NCI-H446 treated with DMSO at 0.1 percent for 48 hours (cell line): ENCODE measurements around the gene BLOC1S6.
"Not testable (repeated sequence)": the region's sequence is repeated elsewhere in the genome, so short reads cannot be mapped to it uniquely, and the experiment has no call there.

Experiments
- DNase-seq: peaks from one replicate; lab custom pipeline; 2025; lab: John Stamatoyannopoulos, UW

The BLOC1S6 gene

GRCh38 chr15:45641374-45641781 is 54.2 kb downstream of the BLOC1S6 start:
- no peak for DNase-seq

- DNase-seq: no peak
Measured at GRCh38 chr15:45641999-45642932, 55.1 kb downstream of the BLOC1S6 start.

DNA sequence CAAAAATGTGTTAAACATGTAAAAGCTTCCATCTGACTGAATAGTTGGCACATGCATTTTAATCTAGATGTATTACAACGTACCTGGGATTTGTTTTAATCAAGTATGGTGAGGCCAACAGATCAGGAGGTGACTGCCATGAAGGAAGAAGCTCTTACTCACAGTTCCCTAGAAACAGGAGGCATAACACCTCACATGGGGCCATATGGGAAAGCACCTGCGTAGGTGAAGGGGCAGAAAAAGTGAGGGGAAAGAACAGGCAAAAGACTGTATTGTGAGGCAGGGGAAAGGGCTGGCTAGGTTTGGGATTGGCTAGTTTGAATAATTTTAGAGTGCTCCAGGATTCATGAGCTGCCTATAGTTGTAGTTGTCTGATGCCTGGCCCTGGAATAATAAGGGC is 57.3 kb downstream of the BLOC1S6 start:
- DNase-seq: no peak

- DNase-seq: no peak
Measured at GRCh38 chr15:45645026-45645980, 58.1 kb downstream of the BLOC1S6 start.

- no peak for DNase-seq
Measured at GRCh38 chr15:45646220-45646619, 59.0 kb downstream of the BLOC1S6 start.

DNA sequence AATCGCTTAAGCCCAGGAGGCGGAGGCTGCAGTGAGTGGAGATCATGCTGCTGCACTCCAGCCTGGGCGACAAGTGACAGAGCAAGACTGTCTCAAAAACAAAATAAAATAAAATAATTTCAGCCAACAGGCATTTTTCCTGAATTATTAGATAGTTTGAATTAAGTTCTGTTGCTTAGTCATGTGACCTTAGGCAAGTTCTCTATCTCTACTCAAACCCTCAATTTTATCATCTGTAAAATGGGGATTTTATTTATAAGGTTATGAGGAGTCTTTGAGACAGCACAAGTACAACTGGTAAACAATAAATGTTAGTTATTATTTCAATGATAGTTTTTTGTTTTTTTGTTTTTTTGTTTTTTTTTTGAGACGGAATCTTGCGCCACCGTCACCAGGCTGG is 60.6 kb downstream of the BLOC1S6 start:
- DNase-seq: no peak

DNA sequence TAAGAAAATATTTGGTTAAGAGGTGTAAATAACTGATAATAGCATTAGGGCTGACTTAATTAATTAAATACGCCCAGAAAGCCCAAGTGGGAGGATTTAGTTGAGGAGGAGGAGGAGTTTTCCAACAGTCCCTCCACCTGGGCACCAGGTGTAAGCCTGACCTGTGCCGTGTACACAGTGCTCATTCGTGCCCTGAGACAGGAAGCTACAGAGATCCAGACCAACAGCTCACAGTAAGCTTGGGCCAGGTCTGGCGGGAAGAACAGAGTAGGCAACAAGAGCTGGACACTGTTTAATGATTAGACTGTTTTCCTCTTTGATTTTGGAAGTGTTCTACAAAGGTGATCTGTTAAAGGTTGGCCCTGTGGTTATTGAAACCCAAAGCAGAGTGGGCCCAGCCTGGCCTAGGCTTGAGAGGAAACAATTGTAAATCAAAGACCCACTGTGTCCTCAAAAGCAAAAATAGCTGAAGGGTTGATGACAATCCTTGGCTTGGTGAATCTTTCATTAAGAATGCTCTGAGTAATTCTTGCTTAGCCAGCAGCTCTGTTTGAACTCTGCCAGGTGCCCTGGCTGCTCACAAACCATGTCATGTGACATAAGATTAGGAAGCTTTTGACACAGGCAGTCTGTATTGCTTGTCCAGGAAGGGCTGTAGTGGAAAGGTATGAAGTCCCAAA is 61.5 kb downstream of the BLOC1S6 start:
- DNase-seq: no peak

DNA sequence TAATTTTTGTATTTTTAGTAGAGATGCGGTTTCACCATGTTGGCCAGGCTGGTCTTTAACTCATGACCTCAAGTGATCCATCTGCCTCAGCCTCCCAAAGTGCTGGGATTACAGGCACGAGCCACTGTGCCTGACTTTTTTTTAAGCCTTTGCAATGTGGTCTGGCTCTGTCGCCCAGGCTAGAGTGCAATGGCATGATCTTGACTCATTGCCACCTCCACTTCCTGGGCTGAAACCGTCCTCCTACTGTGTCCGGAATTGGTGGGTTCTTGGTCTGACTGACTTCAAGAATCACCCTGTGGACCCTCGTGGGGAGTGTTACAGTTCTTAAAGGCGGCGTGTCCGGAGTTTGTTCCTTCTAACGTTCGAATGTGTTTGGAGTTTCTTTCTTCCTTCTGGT is 62.8 kb downstream of the BLOC1S6 start:
- not testable (repeated sequence) for DNase-seq

DNA sequence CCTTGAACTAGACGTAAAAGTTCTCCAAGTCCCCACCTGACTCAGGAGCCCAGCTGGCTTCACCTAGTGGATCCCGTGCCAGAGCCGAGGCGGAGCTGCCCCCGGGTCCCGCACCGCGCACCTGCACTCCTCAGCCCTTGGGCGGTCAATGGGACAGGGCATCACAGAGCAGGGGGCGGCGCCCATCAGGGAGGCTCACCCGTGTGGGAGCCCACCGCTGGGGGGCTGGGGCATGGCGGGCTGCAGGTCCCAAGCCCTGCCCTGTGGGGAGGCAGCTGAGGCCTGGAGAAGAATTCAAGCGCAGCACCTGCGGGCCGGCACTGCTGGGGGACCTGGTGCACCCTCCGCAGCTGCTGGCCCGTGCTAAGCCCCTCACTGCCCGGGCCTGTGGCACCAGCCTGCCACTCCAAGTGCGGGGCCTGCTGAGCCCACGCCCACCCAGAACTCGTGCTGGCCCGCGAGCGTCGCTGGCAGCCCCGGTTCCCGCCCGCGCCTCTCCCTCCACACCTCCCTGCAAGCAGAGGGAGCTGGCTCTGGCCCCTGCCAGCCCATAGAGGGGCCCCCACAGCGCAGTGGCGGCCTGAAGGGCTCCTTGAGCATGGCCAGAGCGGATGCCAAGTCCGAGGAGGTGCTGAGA is 63.8 kb downstream of the BLOC1S6 start:
- DNase-seq: no peak

DNA sequence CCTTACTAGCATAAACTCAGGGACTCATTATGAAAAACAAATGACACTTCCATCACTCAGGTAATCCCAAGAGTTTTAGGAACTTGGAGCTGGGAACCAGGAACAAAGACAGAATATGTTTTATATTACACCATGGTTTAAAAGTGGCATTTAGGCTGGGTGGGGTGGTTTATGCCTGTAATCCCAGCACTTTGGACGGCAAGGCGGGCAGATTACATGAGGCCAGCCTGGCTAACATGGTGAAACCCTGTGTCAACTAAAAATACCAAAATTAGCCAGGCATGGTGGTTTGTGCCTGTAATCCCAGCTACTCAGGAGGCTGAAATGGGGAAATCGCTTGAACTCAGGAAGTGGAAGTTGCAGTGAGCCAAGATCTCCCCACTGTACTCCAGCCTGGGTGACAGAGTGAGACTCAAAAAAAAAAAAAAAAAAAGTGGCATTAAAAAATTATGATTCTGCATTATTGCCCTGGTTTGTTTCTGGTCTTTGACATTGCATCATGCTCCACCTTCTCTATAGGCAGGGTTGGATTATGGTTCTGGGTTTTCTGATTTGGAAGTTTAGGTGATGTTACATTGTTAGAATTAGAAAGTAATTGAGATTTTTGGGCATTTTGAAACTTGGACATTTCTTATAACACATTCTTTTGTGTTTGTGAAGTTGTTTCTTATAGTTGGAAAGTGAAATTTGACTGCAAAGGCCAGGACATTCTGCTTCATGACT is 66.7 kb downstream of the BLOC1S6 start:
- no peak for DNase-seq

DNA sequence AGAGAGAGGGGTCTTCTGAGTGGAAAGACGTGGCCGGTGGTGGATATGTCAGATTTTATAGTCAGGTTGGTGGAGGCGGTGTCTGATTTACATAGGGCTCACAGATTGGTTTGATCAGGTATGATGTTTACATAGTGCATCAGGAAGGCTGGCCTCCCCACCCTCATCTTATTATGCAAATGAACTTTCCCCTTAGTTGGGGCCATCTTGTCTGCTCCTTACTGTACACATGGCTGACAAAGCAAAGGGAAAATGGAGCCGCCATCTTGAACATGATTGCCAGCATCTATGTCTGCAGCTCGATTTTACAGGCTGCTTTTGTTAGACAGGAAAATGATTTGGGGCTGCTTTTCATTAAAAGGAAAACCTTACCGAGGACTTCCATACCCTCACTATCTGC is 67.6 kb downstream of the BLOC1S6 start:
- no peak for DNase-seq

GRCh38 chr15:45657254-45657653 is 70.1 kb downstream of the BLOC1S6 start:
- DNase-seq: no peak

- no peak for DNase-seq
Measured at GRCh38 chr15:45657764-45658545, 70.8 kb downstream of the BLOC1S6 start.
